Lower lobe of right lung (tissue), 2 donors: Measurements from ENCODE around the gene GADD45B. TPM values are rescaled to one million over a fixed set of nuclear protein-coding genes. Genes with fewer than 3 reads are reported as not detected.
A peak's percentile ranks its signal among the peaks of the same experiment; 100 is the strongest.

Experiments
- ATAC-seq, 2 donors: fragments of 200-7000 bp; cut with Tn5 transposase; one replicate each; pipeline ENCODE4 v1.9.1; 2020 to 2022; ENCODE audit warnings: mild to moderate bottlenecking in 2 of 2, moderate library complexity in 2 of 2
- DNase-seq: peaks from one replicate; pipeline ENCODE4 v3.0.0-alpha.2; 2020
- H3K27ac ChIP-seq: fragments of 200-600 bp; one replicate; pipeline ENCODE4 v1.8.0; 2022
- H3K27me3 ChIP-seq: fragments of 200-600 bp; one replicate; pipeline ENCODE4 v1.8.0; 2022; ENCODE audit warnings: low read depth
- H3K36me3 ChIP-seq: fragments of 200-600 bp; one replicate; pipeline ENCODE4 v1.8.0; 2022; ENCODE audit warnings: mild to moderate bottlenecking
- H3K4me1 ChIP-seq: fragments of 200-600 bp; one replicate; pipeline ENCODE4 v1.8.0; 2022
- H3K4me3 ChIP-seq: fragments of 200-600 bp; one replicate; pipeline ENCODE4 v1.8.0; 2022; ENCODE audit warnings: mild to moderate bottlenecking
- H3K9me3 ChIP-seq: fragments of 200-600 bp; one replicate; pipeline ENCODE4 v1.8.0; 2022
- CTCF ChIP-seq: fragments of 200-600 bp; IDR thresholded peaks from one replicate; pipeline ENCODE4 v1.8.0; 2022; ENCODE audit warnings: antibody characterized with exemption, mild to moderate bottlenecking
- intact Hi-C: fragments of 100-400 bp; cut with DNase I; formaldehyde crosslinking; loops from one replicate; pipeline ENCODE4 v1.11.0; 2022
- total RNA-seq: library from RNA; stranded (reverse); fragmentation: NEBNext Ultra II Directional; extraction: Animal tissue kit (Norgen Biotek cat#: 25700); gene quantifications from one replicate; pipeline ENCODE4 v1.2.1, GENCODE V29; 2021
- donor health status: DM: no; HTN: yes; CAD: no; lungs with severe emphysema.

Gene GADD45B
- total RNA-seq, 1 donor from 2014 or later = 89.9 TPM

GRCh38 chr19:2438178-2438577 lies 37.7 kb upstream of the GADD45B start:
- TF ChIP-seq CTCF = no peak

GRCh38 chr19:2440515-2440914 lies 35.4 kb upstream of the GADD45B start:
- Histone ChIP-seq H3K27me3 (no peaks in the 10 kb centered on the region), H3K4me1 (no peaks in the 10 kb centered on the region), H3K27ac (no peak overlapping the region), H3K9me3 (no peaks in the 10 kb centered on the region), H3K4me3 (no peak overlapping the region), H3K36me3 (peaks cover 44% of the 10 kb centered on the region)
- TF ChIP-seq CTCF = no peak
- ATAC-seq (no peak), DNase-seq (no peak)
- intact Hi-C loops = no loop called here

More at GRCh38 chr19:2438178-2438577, 37.7 kb upstream of the GADD45B start:
- H3K4me3 ChIP-seq = no peak overlapping the region
- DNase-seq (no peak), ATAC-seq (no peak)
- no peaks in the 10 kb centered on the region for H3K4me1 ChIP-seq
- intact Hi-C loops = no loop called here
- peaks cover 52% of the 10 kb centered on the region for H3K36me3 ChIP-seq
- no peak overlapping the region for H3K27ac ChIP-seq
- H3K27me3 ChIP-seq = no peaks in the 10 kb centered on the region
- no peaks in the 10 kb centered on the region for H3K9me3 ChIP-seq

- peaks cover 44% of the 10 kb centered on the region for H3K36me3 ChIP-seq
- intact Hi-C loops = no loop called here
Observed at GRCh38 chr19:2441096-2441752, 34.7 kb upstream of the GADD45B start.

GRCh38 chr19:2443116-2443784 lies 32.7 kb upstream of the GADD45B start:
- peaks cover 28% of the 10 kb centered on the region for H3K36me3 ChIP-seq
- intact Hi-C loops = no loop called here
- no peak overlapping the region for H3K27ac ChIP-seq
- no peak overlapping the region for H3K4me3 ChIP-seq
- no peaks in the 10 kb centered on the region for H3K4me1 ChIP-seq
- no peaks in the 10 kb centered on the region for H3K9me3 ChIP-seq
- TF ChIP-seq CTCF = no peak
- ATAC-seq (no peak), DNase-seq (no peak)
- no peaks in the 10 kb centered on the region for H3K27me3 ChIP-seq

More at GRCh38 chr19:2441096-2441752, 34.7 kb upstream of the GADD45B start:
- H3K4me3 ChIP-seq = no peak overlapping the region
- H3K27ac ChIP-seq = no peak overlapping the region
- DNase-seq (no peak), ATAC-seq (no peak)
- no peak for TF ChIP-seq CTCF
- no peaks in the 10 kb centered on the region for H3K27me3 ChIP-seq
- H3K4me1 ChIP-seq = no peaks in the 10 kb centered on the region
- H3K9me3 ChIP-seq = no peaks in the 10 kb centered on the region

GRCh38 chr19:2443785-2444182 lies 32.1 kb upstream of the GADD45B start:
- ATAC-seq (peak in 1 of 2 donors; percentile 7), DNase-seq (no peak)
- H3K4me3 ChIP-seq = no peak overlapping the region
- H3K36me3 ChIP-seq = peaks cover 26% of the 10 kb centered on the region
- H3K9me3 ChIP-seq = no peaks in the 10 kb centered on the region
- intact Hi-C loops = no loop called here
- TF ChIP-seq CTCF = no peak
- H3K27me3 ChIP-seq = no peaks in the 10 kb centered on the region
- H3K4me1 ChIP-seq = no peaks in the 10 kb centered on the region
- no peak overlapping the region for H3K27ac ChIP-seq
